HCT116 (cell line): ENCODE measurements around the gene PPIL4.

Experiments
- CBX3 ChIP-seq: IDR thresholded peaks from 2 replicates; pipeline ENCODE4 v1.6.1; 2012; ENCODE audit warnings: low read depth
- EZH2 ChIP-seq: fragments of 200-600 bp; sonication (generic); IDR thresholded peaks from 2 replicates; pipeline ENCODE4 v1.6.1; 2017; ENCODE audit warnings: antibody characterized with exemption, mixed run types
- JUND ChIP-seq: IDR thresholded peaks from 2 replicates; pipeline ENCODE4 v1.6.1; 2012
- POLR2A ChIP-seq: IDR thresholded peaks from 2 replicates; pipeline ENCODE4 v1.7.0; 2011; ENCODE audit warnings: borderline replicate concordance; ENCODE audit not compliant: insufficient read depth, insufficient read length; ENCODE audit errors: extremely low read depth
- POLR2AphosphoS5 ChIP-seq: IDR thresholded peaks from 2 replicates; pipeline ENCODE4 v1.6.1; 2011; ENCODE audit warnings: mild to moderate bottlenecking, low read depth, low read length, moderate library complexity
- RAD21 ChIP-seq: IDR thresholded peaks from 2 replicates; pipeline ENCODE4 v1.6.1; 2012; ENCODE audit warnings: low read depth, mild to moderate bottlenecking
- SIN3A ChIP-seq: IDR thresholded peaks from 2 replicates; pipeline ENCODE4 v1.6.1; 2012; ENCODE audit warnings: low read depth
- TCF7L2 ChIP-seq: IDR thresholded peaks from 2 replicates; pipeline ENCODE4 v1.7.0; 2011; ENCODE audit warnings: borderline replicate concordance, inconsistent platforms; ENCODE audit not compliant: insufficient read depth, insufficient read length; ENCODE audit errors: extremely low read depth
- ZNF274 ChIP-seq: fragments of 200-500 bp; sonication (Bioruptor generic); IDR thresholded peaks from 2 replicates; pipeline ENCODE4 v1.6.1; 2014; ENCODE audit warnings: mild to moderate bottlenecking, low read depth, low read length, inconsistent platforms
- TF ChIP-seq, protein P1 (sequence below), 3 experiments: fragments of 200-600 bp in 1 of 3; sonication (generic) in 1 of 3; IDR thresholded peaks in 2 of 3; conservative IDR thresholded peaks in 1 of 3; 2 replicates each; pipeline ENCODE4 v1.5.1; 2012 to 2017; ENCODE audit warnings: low read depth in 2 of 3, low read length in 2 of 3, antibody characterized with exemption in 1 of 3, borderline replicate concordance in 1 of 3, control low read depth in 1 of 3, mild to moderate bottlenecking in 1 of 3, mixed read lengths in 1 of 3, mixed run types in 1 of 3, moderate library complexity in 1 of 3; ENCODE audit not compliant: insufficient read depth in 1 of 3
- TF ChIP-seq, protein P2 (sequence below): IDR thresholded peaks from 2 replicates; pipeline ENCODE4 v1.6.1; 2012
- TF ChIP-seq, protein P3 (sequence below): IDR thresholded peaks from 2 replicates; pipeline ENCODE4 v1.6.1; 2012; ENCODE audit warnings: low read depth
- TF ChIP-seq, protein P4 (sequence below): IDR thresholded peaks from 2 replicates; pipeline ENCODE4 v1.6.1; 2012
- TF ChIP-seq, protein P5 (sequence below): IDR thresholded peaks from 2 replicates; pipeline ENCODE4 v1.6.1; 2011; ENCODE audit warnings: mild to moderate bottlenecking, low read length, moderate library complexity; ENCODE audit not compliant: insufficient replicate concordance; ENCODE audit errors: extremely low read depth

DNA sequence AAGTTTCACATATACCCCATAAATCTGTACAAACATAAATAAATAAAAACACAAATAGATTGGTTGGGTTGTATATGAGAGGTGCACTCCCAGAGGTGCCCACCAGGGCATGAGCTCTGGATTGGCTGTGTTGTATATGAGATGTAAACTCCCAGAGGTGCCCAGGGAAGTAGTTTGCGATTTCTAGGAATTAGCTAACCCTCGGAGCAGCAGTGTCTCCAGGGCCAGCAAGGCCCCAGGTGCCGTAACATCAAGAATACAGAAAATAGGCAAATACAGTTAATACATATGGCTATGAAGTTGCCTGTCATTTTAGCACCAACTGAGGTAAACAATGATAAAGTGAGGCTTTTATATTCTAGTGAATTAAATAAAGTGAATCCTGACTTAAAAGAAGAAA is 14.9 kb upstream of the PPIL4 start:
- TF ChIP-seq, protein P1, sequence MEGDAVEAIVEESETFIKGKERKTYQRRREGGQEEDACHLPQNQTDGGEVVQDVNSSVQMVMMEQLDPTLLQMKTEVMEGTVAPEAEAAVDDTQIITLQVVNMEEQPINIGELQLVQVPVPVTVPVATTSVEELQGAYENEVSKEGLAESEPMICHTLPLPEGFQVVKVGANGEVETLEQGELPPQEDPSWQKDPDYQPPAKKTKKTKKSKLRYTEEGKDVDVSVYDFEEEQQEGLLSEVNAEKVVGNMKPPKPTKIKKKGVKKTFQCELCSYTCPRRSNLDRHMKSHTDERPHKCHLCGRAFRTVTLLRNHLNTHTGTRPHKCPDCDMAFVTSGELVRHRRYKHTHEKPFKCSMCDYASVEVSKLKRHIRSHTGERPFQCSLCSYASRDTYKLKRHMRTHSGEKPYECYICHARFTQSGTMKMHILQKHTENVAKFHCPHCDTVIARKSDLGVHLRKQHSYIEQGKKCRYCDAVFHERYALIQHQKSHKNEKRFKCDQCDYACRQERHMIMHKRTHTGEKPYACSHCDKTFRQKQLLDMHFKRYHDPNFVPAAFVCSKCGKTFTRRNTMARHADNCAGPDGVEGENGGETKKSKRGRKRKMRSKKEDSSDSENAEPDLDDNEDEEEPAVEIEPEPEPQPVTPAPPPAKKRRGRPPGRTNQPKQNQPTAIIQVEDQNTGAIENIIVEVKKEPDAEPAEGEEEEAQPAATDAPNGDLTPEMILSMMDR (IDR thresholded peaks at IDR 0.05 in 2 of 3, conservative IDR thresholded peaks at IDR 0.05 in 1 of 3; ENCODE audit: borderline replicate concordance in 1 of 3, insufficient read depth in 1 of 3, low read depth in 2 of 3, low read length in 2 of 3): peak in 2 of 3 experiments; percentile 61 to 71; a peak in 4 of 6 replicates
- TF ChIP-seq POLR2A (no peak), TCF7L2 (no peak), EZH2 (no peak), JUND (no peak), CBX3 (no peak), RAD21 (no peak), ZNF274 (no peak), POLR2AphosphoS5 (no peak), SIN3A (no peak)
- TF ChIP-seq, protein P2, sequence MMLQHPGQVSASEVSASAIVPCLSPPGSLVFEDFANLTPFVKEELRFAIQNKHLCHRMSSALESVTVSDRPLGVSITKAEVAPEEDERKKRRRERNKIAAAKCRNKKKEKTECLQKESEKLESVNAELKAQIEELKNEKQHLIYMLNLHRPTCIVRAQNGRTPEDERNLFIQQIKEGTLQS: no peak
- TF ChIP-seq, protein P3, sequence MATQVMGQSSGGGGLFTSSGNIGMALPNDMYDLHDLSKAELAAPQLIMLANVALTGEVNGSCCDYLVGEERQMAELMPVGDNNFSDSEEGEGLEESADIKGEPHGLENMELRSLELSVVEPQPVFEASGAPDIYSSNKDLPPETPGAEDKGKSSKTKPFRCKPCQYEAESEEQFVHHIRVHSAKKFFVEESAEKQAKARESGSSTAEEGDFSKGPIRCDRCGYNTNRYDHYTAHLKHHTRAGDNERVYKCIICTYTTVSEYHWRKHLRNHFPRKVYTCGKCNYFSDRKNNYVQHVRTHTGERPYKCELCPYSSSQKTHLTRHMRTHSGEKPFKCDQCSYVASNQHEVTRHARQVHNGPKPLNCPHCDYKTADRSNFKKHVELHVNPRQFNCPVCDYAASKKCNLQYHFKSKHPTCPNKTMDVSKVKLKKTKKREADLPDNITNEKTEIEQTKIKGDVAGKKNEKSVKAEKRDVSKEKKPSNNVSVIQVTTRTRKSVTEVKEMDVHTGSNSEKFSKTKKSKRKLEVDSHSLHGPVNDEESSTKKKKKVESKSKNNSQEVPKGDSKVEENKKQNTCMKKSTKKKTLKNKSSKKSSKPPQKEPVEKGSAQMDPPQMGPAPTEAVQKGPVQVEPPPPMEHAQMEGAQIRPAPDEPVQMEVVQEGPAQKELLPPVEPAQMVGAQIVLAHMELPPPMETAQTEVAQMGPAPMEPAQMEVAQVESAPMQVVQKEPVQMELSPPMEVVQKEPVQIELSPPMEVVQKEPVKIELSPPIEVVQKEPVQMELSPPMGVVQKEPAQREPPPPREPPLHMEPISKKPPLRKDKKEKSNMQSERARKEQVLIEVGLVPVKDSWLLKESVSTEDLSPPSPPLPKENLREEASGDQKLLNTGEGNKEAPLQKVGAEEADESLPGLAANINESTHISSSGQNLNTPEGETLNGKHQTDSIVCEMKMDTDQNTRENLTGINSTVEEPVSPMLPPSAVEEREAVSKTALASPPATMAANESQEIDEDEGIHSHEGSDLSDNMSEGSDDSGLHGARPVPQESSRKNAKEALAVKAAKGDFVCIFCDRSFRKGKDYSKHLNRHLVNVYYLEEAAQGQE: no peak
- TF ChIP-seq, protein P4, sequence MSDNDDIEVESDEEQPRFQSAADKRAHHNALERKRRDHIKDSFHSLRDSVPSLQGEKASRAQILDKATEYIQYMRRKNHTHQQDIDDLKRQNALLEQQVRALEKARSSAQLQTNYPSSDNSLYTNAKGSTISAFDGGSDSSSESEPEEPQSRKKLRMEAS: no peak
- TF ChIP-seq, protein P5, sequence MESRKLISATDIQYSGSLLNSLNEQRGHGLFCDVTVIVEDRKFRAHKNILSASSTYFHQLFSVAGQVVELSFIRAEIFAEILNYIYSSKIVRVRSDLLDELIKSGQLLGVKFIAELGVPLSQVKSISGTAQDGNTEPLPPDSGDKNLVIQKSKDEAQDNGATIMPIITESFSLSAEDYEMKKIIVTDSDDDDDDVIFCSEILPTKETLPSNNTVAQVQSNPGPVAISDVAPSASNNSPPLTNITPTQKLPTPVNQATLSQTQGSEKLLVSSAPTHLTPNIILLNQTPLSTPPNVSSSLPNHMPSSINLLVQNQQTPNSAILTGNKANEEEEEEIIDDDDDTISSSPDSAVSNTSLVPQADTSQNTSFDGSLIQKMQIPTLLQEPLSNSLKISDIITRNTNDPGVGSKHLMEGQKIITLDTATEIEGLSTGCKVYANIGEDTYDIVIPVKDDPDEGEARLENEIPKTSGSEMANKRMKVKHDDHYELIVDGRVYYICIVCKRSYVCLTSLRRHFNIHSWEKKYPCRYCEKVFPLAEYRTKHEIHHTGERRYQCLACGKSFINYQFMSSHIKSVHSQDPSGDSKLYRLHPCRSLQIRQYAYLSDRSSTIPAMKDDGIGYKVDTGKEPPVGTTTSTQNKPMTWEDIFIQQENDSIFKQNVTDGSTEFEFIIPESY: no peak
